IMR-90 (cell line): ENCODE data around the gene TOX3. TPM values are rescaled to one million over a fixed set of nuclear protein-coding genes. Genes with fewer than 3 reads are reported as not detected.

Experiments used
- ATAC-seq: fragments of 200-7000 bp; cut with Tn5 transposase; 2 replicates; pipeline ENCODE4 v1.9.1; 2020; ENCODE audit warnings: low read depth, mild to moderate bottlenecking, moderate library complexity
- BruUV-seq: library from RNA; stranded (reverse); fragments of 400-500 nt; replicated peaks from 2 replicates; lab custom pipeline; 2021; lab: Mats Ljungman, UMichigan
- CTCF ChIA-PET: fragments of 300-600 bp; formaldehyde crosslinking; extraction: SDS; loops from one replicate; lab custom pipeline; 2021; ENCODE audit warnings: antibody characterized with exemption; lab: Yijun Ruan, JAX
- POLR2A ChIA-PET: fragments of 300-600 bp; sonication (Branson Sonifier 250); formaldehyde crosslinking; loops from one replicate; lab custom pipeline; 2022; ENCODE audit warnings: antibody characterized with exemption; ENCODE audit not compliant: unreplicated experiment; lab: Charles Lee
- DNase-seq: peaks from one replicate; pipeline ENCODE4 v3.0.0; 2013
- H2AFZ ChIP-seq: replicated peaks from 2 replicates; pipeline ENCODE3; 2013; ENCODE audit warnings: low read length, mild to moderate bottlenecking; ENCODE audit not compliant: poor library complexity
- H2AK5ac ChIP-seq: 2 replicates; pipeline ENCODE4 v1.6.1; 2013; ENCODE audit warnings: low read depth, low read length, inconsistent platforms
- H2AK9ac ChIP-seq: replicated peaks from 2 replicates; pipeline ENCODE3; 2013; ENCODE audit warnings: mild to moderate bottlenecking, low read depth, low read length, moderate library complexity; ENCODE audit not compliant: poor library complexity
- H2BK120ac ChIP-seq: 2 replicates; pipeline ENCODE4 v1.6.1; 2013; ENCODE audit warnings: low read depth, low read length, inconsistent platforms
- H2BK15ac ChIP-seq: 3 replicates; pipeline ENCODE4 v1.6.1; 2013; ENCODE audit warnings: low read depth, low read length, inconsistent platforms
- H2BK20ac ChIP-seq: 2 replicates; pipeline ENCODE4 v1.6.1; 2013; ENCODE audit warnings: low read depth, mild to moderate bottlenecking, inconsistent platforms, low read length, moderate library complexity
- H2BK5ac ChIP-seq: 2 replicates; pipeline ENCODE4 v1.6.1; 2013; ENCODE audit warnings: mild to moderate bottlenecking, low read depth, low read length, inconsistent platforms; ENCODE audit not compliant: poor library complexity, severe bottlenecking
- H3K14ac ChIP-seq: replicated peaks from 2 replicates; pipeline ENCODE4 v1.6.1; 2013; ENCODE audit warnings: low read depth, low read length, inconsistent platforms
- H3K18ac ChIP-seq: 2 replicates; pipeline ENCODE4 v1.6.1; 2013; ENCODE audit warnings: low read depth, low read length, control low read depth
- H3K23ac ChIP-seq: 2 replicates; pipeline ENCODE4 v1.6.1; 2013; ENCODE audit warnings: low read depth, low read length, inconsistent platforms
- H3K27ac ChIP-seq: 2 replicates; pipeline ENCODE4 v1.5.1; 2013; ENCODE audit warnings: mild to moderate bottlenecking, control low read depth, low read length; ENCODE audit not compliant: insufficient read depth
- H3K27me3 ChIP-seq: 2 replicates; pipeline ENCODE4 v1.6.1; 2013; ENCODE audit warnings: low read length; ENCODE audit not compliant: control insufficient read depth, insufficient read depth
- H3K36me3 ChIP-seq: 2 replicates; pipeline ENCODE4 v1.6.1; 2013; ENCODE audit warnings: low read length, mixed read lengths; ENCODE audit not compliant: control insufficient read depth, insufficient read depth
- H3K4ac ChIP-seq: 2 replicates; pipeline ENCODE4 v1.6.1; 2013; ENCODE audit warnings: low read depth, low read length, inconsistent platforms
- H3K4me1 ChIP-seq: 2 replicates; pipeline ENCODE4 v1.6.1; 2013; ENCODE audit warnings: low read length, mixed read lengths; ENCODE audit not compliant: control insufficient read depth, insufficient read depth
- H3K4me2 ChIP-seq: 2 replicates; pipeline ENCODE4 v1.6.1; 2013; ENCODE audit warnings: low read depth, mild to moderate bottlenecking, control low read depth, low read length, moderate library complexity
- H3K4me3 ChIP-seq: 2 replicates; pipeline ENCODE4 v1.5.1; 2013; ENCODE audit warnings: low read depth, mild to moderate bottlenecking, control low read depth, low read length, moderate library complexity; ENCODE audit not compliant: insufficient read depth
- H3K56ac ChIP-seq: 2 replicates; pipeline ENCODE4 v1.6.1; 2013; ENCODE audit warnings: low read length, inconsistent platforms; ENCODE audit not compliant: insufficient read depth; ENCODE audit errors: extremely low read depth
- H3K79me1 ChIP-seq, 2 experiments: 2 replicates each; pipeline ENCODE4 v1.6.1; 2013; ENCODE audit warnings: low read length in 2 of 2, inconsistent platforms in 1 of 2, low read depth in 1 of 2
- H3K9ac ChIP-seq: 2 replicates; pipeline ENCODE4 v1.6.1; 2013; ENCODE audit warnings: low read depth, low read length, control low read depth
- H3K9me1 ChIP-seq: 2 replicates; pipeline ENCODE4 v1.6.1; 2013; ENCODE audit warnings: low read length, inconsistent platforms; ENCODE audit not compliant: insufficient read depth
- H3K9me3 ChIP-seq: 2 replicates; pipeline ENCODE4 v1.6.1; 2013; ENCODE audit warnings: low read length; ENCODE audit not compliant: control insufficient read depth, insufficient read depth
- H4K20me1 ChIP-seq: 2 replicates; pipeline ENCODE4 v1.6.1; 2013; ENCODE audit warnings: low read length, inconsistent platforms; ENCODE audit not compliant: insufficient read depth
- H4K5ac ChIP-seq: 2 replicates; pipeline ENCODE4 v1.6.1; 2013; ENCODE audit warnings: mild to moderate bottlenecking, low read depth, low read length, control low read depth
- H4K8ac ChIP-seq, 2 experiments: 2 replicates each; pipeline ENCODE4 v1.6.1; 2013; ENCODE audit warnings: low read depth in 2 of 2, low read length in 2 of 2, control low read depth in 1 of 2, inconsistent platforms in 1 of 2
- H4K91ac ChIP-seq: 2 replicates; pipeline ENCODE4 v1.6.1; 2013; ENCODE audit warnings: low read depth, low read length, inconsistent platforms; ENCODE audit not compliant: insufficient read depth
- MXI1 ChIP-seq: IDR thresholded peaks from 2 replicates; pipeline ENCODE4 v1.6.1; 2012; ENCODE audit warnings: low read depth, mild to moderate bottlenecking, low read length, moderate library complexity, borderline replicate concordance
- WGBS, 2 experiments: methylation state at CpG; one replicate each; pipeline versions ENCODE4 v1.1.5 to v1.1.7; 2013; ENCODE audit warnings: missing lambda C conversion rate in 2 of 2; ENCODE audit not compliant: insufficient read length in 1 of 2; ENCODE audit errors: extremely low coverage in 2 of 2; 5-methylcytosine and 5-hydroxymethylcytosine counted together
- dilution Hi-C: fragments of 300-500 bp; cut with HindIII; formaldehyde crosslinking; loops from one replicate; pipeline ENCODE4 v1.14.3; 2018; ENCODE audit warnings: low sequenced_read_pairs; ENCODE audit not compliant: unreplicated experiment
- in situ Hi-C: fragments of 300-500 bp; cut with MboI; formaldehyde crosslinking; loops from 3 replicates; pipeline ENCODE4 v1.14.3; 2019; ENCODE audit warnings: low sequenced_read_pairs, inconsistent platforms, mixed read lengths
- intact Hi-C: fragments of 100-400 bp; cut with micrococcal nuclease; formaldehyde crosslinking; loops from 2 replicates; pipeline ENCODE4 v1.10.0; 2022
- polyA plus RNA-seq, 3 experiments: library from polyadenylated mRNA; depleted of rRNA; stranded (reverse); fragments of >200 nt; gene quantifications; 2 replicates each; pipeline ENCODE4 v1.2.3, GENCODE V29; 2012; ENCODE audit warnings: low replicate concordance in 1 of 3
- total RNA-seq: library from RNA; depleted of rRNA; stranded (reverse); fragments of >200 nt; gene quantifications from 2 replicates; pipeline ENCODE4 v1.2.3, GENCODE V29; 2012

The TOX3 gene
- total and polyA plus RNA-seq, 2 of the 4 experiments (the other 2 are of a cell fraction) = not detected

DNA sequence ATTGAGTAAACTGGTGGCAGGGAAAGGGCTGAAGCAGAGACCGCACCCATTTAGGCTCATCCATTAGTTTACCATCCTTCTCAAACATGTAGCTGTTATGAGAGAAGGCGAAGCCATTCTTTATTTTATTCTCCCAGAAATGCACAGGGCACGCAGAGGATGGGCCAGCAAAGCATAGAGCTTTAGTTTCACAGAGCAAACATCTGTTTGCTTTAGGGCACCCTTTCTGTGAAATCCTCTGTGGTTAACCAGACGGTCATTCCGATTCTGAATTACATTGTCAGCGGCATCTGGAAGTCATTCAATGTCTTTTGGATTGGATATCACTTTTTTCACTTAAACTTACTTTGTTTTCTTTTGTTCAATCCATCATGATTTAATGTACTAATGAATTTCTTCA lies 96.0 kb downstream of the TOX3 start:
- H2BK5ac ChIP-seq = no peak overlapping the region
- no peak overlapping the region for H4K5ac ChIP-seq
- H3K4me3 ChIP-seq = no peak overlapping the region
- no peak overlapping the region for H2AFZ ChIP-seq
- H3K36me3 ChIP-seq = no peaks in the 10 kb centered on the region
- H3K9me1 ChIP-seq = no peaks in the 10 kb centered on the region
- no peak overlapping the region for H4K8ac ChIP-seq
- intact Hi-C loops (no loop called here), in situ Hi-C loops (no loop called here), dilution Hi-C loops (no loop called here)
- no peak overlapping the region for H2BK20ac ChIP-seq
- no peak overlapping the region for H3K4ac ChIP-seq
- H3K18ac ChIP-seq = no peak overlapping the region
- H3K9ac ChIP-seq = no peak overlapping the region
- no peak overlapping the region for H2AK9ac ChIP-seq
- H4K20me1 ChIP-seq = no peaks in the 10 kb centered on the region
- no peaks in the 10 kb centered on the region for H3K27me3 ChIP-seq
- H3K4me2 ChIP-seq = no peak overlapping the region
- H3K79me1 ChIP-seq = no peaks in the 10 kb centered on the region
- no peak for DNase-seq
- H3K9me3 ChIP-seq = peaks cover 4% of the 10 kb centered on the region
- H3K56ac ChIP-seq = no peak overlapping the region
- no peak overlapping the region for H2BK15ac ChIP-seq
- CTCF ChIA-PET = no interaction called here
- BruUV-seq = no TSS peak
- no peak overlapping the region for H2BK120ac ChIP-seq
- H4K91ac ChIP-seq = no peak overlapping the region
- POLR2A ChIA-PET = no interaction called here
- H2AK5ac ChIP-seq = no peak overlapping the region
- TF ChIP-seq MXI1 = no peak
- ATAC-seq = no peak
- no peaks in the 10 kb centered on the region for H3K4me1 ChIP-seq
- no peak overlapping the region for H3K23ac ChIP-seq
- H3K14ac ChIP-seq = no peak overlapping the region
- 13% methylated on average over 1 of the region's 6 CpGs; no CpG with 5 or more reads in 1 of the 2 experiments for WGBS, 2 experiments
- H3K27ac ChIP-seq = no peak overlapping the region
